H9 (cell line): ENCODE data around the gene NPHS1. TPM values are rescaled to one million over a fixed set of nuclear protein-coding genes. Genes with fewer than 3 reads are reported as not detected.

Experiments used
- DNase-seq: peaks from one replicate; pipeline ENCODE4 v3.0.0-alpha.2; 2017
- H2AFZ ChIP-seq: one replicate; pipeline ENCODE4 v1.6.1; 2013; ENCODE audit warnings: mild to moderate bottlenecking, low read length, control low read depth, moderate library complexity
- H2AK5ac ChIP-seq: 2 replicates; pipeline ENCODE4 v1.6.1; 2013; ENCODE audit warnings: low read length, control low read depth, mixed read lengths; ENCODE audit not compliant: insufficient read length
- H2BK120ac ChIP-seq: one replicate; pipeline ENCODE4 v1.6.1; 2013; ENCODE audit warnings: low read depth, mild to moderate bottlenecking, low read length, control low read depth, inconsistent platforms; ENCODE audit not compliant: poor library complexity, severe bottlenecking
- H2BK12ac ChIP-seq: 2 replicates; pipeline ENCODE4 v1.6.1; 2013; ENCODE audit warnings: low read length, control low read depth, mixed read lengths, low read depth; ENCODE audit not compliant: insufficient read length
- H2BK15ac ChIP-seq: 2 replicates; pipeline ENCODE4 v1.6.1; 2013; ENCODE audit warnings: low read depth, low read length, control low read depth
- H2BK20ac ChIP-seq: one replicate; pipeline ENCODE4 v1.6.1; 2013; ENCODE audit warnings: low read depth, mild to moderate bottlenecking, low read length, control low read depth, inconsistent platforms; ENCODE audit not compliant: poor library complexity, severe bottlenecking
- H2BK5ac ChIP-seq: 2 replicates; pipeline ENCODE4 v1.6.1; 2013; ENCODE audit warnings: low read length, control low read depth, mixed read lengths; ENCODE audit not compliant: insufficient read length
- H3K14ac ChIP-seq: 2 replicates; pipeline ENCODE4 v1.6.1; 2013; ENCODE audit warnings: low read length, control low read depth; ENCODE audit not compliant: insufficient read depth
- H3K18ac ChIP-seq: 2 replicates; pipeline ENCODE4 v1.6.1; 2013; ENCODE audit warnings: low read depth, mild to moderate bottlenecking, mixed read lengths, low read length, control low read depth; ENCODE audit not compliant: insufficient read length
- H3K23ac ChIP-seq: 2 replicates; pipeline ENCODE4 v1.6.1; 2013; ENCODE audit warnings: low read length, control low read depth, mixed read lengths, low read depth; ENCODE audit not compliant: insufficient read length
- H3K23me2 ChIP-seq: 2 replicates; pipeline ENCODE4 v1.6.1; 2013; ENCODE audit warnings: low read depth, mild to moderate bottlenecking, mixed read lengths, low read length, control low read depth; ENCODE audit not compliant: insufficient read length, poor library complexity, severe bottlenecking
- H3K27ac ChIP-seq: 2 replicates; pipeline ENCODE4 v1.5.1; 2013; ENCODE audit warnings: low read length, control low read depth, mixed read lengths, low read depth; ENCODE audit not compliant: insufficient read length
- H3K27me3 ChIP-seq: 2 replicates; pipeline ENCODE4 v1.6.1; 2013; ENCODE audit warnings: low read length, control low read depth, inconsistent platforms; ENCODE audit not compliant: insufficient read depth
- H3K4ac ChIP-seq: 2 replicates; pipeline ENCODE4 v1.6.1; 2013; ENCODE audit warnings: low read depth, mild to moderate bottlenecking, control low read depth, inconsistent platforms, low read length, moderate library complexity
- H3K4me1 ChIP-seq: 2 replicates; pipeline ENCODE4 v1.6.1; 2013; ENCODE audit warnings: low read length, control low read depth, inconsistent platforms; ENCODE audit not compliant: insufficient read depth
- H3K4me2 ChIP-seq: 2 replicates; pipeline ENCODE4 v1.6.1; 2013; ENCODE audit warnings: low read length, control low read depth, mixed read lengths; ENCODE audit not compliant: insufficient read length, insufficient read depth
- H3K56ac ChIP-seq: 2 replicates; pipeline ENCODE4 v1.6.1; 2013; ENCODE audit warnings: low read depth, mild to moderate bottlenecking, mixed read lengths, low read length, control low read depth; ENCODE audit not compliant: insufficient read length
- H3K79me1 ChIP-seq: 2 replicates; pipeline ENCODE4 v1.6.1; 2013; ENCODE audit warnings: low read depth, mild to moderate bottlenecking, moderate library complexity, low read length, control low read depth, inconsistent platforms; ENCODE audit not compliant: insufficient read depth, poor library complexity, severe bottlenecking
- H3K79me2 ChIP-seq: 2 replicates; pipeline ENCODE4 v1.6.1; 2013; ENCODE audit warnings: low read length, control low read depth, inconsistent platforms; ENCODE audit not compliant: insufficient read depth
- H3K9ac ChIP-seq: 2 replicates; pipeline ENCODE4 v1.6.1; 2013; ENCODE audit warnings: low read length, control low read depth, mixed read lengths; ENCODE audit not compliant: insufficient read length; ENCODE audit errors: extremely low read depth
- H3K9me3 ChIP-seq: one replicate; pipeline ENCODE4 v1.6.1; 2013; ENCODE audit warnings: low read depth, low read length, inconsistent platforms; ENCODE audit not compliant: control insufficient read depth
- H3T11ph ChIP-seq: one replicate; pipeline ENCODE4 v1.6.1; 2013; ENCODE audit warnings: mild to moderate bottlenecking, low read length, control low read depth, inconsistent platforms
- H4K20me1 ChIP-seq: one replicate; pipeline ENCODE4 v1.6.1; 2013; ENCODE audit not compliant: control insufficient read depth, insufficient read length, insufficient read depth
- H4K5ac ChIP-seq: 2 replicates; pipeline ENCODE4 v1.6.1; 2013; ENCODE audit warnings: low read depth, mild to moderate bottlenecking, mixed read lengths, low read length, control low read depth; ENCODE audit not compliant: insufficient read length
- H4K8ac ChIP-seq: replicated peaks from 2 replicates; pipeline ENCODE4 v1.6.1; 2013; ENCODE audit warnings: low read length, control low read depth, mixed read lengths, low read depth; ENCODE audit not compliant: insufficient read length
- H4K91ac ChIP-seq: 2 replicates; pipeline ENCODE4 v1.6.1; 2013; ENCODE audit warnings: low read depth, mild to moderate bottlenecking, moderate library complexity, mixed read lengths, low read length, control low read depth; ENCODE audit not compliant: insufficient read length
- H3K27ac Mint-ChIP-seq, 3 experiments: 2 replicates in 2 of 3; 3 replicates in 1 of 3; pipeline ENCODE4 v1.8.0; 2020 to 2021; ENCODE audit warnings: mixed read lengths in 3 of 3, mild to moderate bottlenecking in 1 of 3, moderate library complexity in 1 of 3
- H3K27me3 Mint-ChIP-seq: 2 replicates; pipeline ENCODE4 v1.8.0; 2021; ENCODE audit warnings: low read depth, mild to moderate bottlenecking, moderate library complexity, mixed read lengths
- H3K36me3 Mint-ChIP-seq, 3 experiments: 2 replicates in 2 of 3; 3 replicates in 1 of 3; pipeline ENCODE4 v1.8.0; 2020 to 2021; ENCODE audit warnings: low read depth in 3 of 3, mixed read lengths in 3 of 3; ENCODE audit not compliant: insufficient read depth in 1 of 3
- H3K4me1 Mint-ChIP-seq, 2 experiments: 2 replicates each; pipeline ENCODE4 v1.8.0; 2020; ENCODE audit warnings: mixed read lengths in 2 of 2
- H3K4me3 Mint-ChIP-seq, 2 experiments: 2 replicates in 1 of 2; 3 replicates in 1 of 2; pipeline ENCODE4 v1.8.0; 2020 to 2021; ENCODE audit warnings: mild to moderate bottlenecking in 2 of 2, mixed read lengths in 2 of 2, moderate library complexity in 1 of 2
- H3K9me3 Mint-ChIP-seq, 2 experiments: 2 replicates in 1 of 2; 3 replicates in 1 of 2; pipeline ENCODE4 v1.8.0; 2020; ENCODE audit warnings: mild to moderate bottlenecking in 2 of 2, mixed read lengths in 2 of 2, moderate library complexity in 1 of 2
- CTCF ChIP-seq: fragments of 200-600 bp; sonication (generic); conservative IDR thresholded peaks from 3 replicates; pipeline ENCODE4 v1.8.0; 2021; ENCODE audit warnings: antibody characterized with exemption, mild to moderate bottlenecking
- WGBS: extraction: QIAGEN DNeasy Blood & Tissue Kit; methylation state at CpG from one replicate; pipeline ENCODE4 v1.1.7; 2013; ENCODE audit warnings: missing lambda C conversion rate, low lambda C conversion rate, mixed read lengths; ENCODE audit not compliant: insufficient read length; ENCODE audit errors: extremely low coverage; 5-methylcytosine and 5-hydroxymethylcytosine counted together
- total RNA-seq: library from RNA; stranded (reverse); gene quantifications from 2 replicates; pipeline ENCODE4 v1.2.1, GENCODE V29; 2021

NPHS1 gene
- total RNA-seq, 1 experiment from 2014 or later: 0.83 TPM

- Histone ChIP-seq H3K27ac (no peak overlapping the region), H3K9ac (no peak overlapping the region), H4K5ac (no peak overlapping the region), H3K23ac (no peak overlapping the region), H3K23me2 (peaks cover 9% of the 10 kb centered on the region), H2BK15ac (no peak overlapping the region), H2AK5ac (no peak overlapping the region), H3K18ac (no peak overlapping the region), H2BK5ac (no peak overlapping the region), H3T11ph (no peak overlapping the region), H2BK20ac (no peak overlapping the region), H3K4me1 (0 out of 2 replicates have a peak, but pooled peaks cover 5% of the 10 kb centered on the region), H3K56ac (no peak overlapping the region), H3K4ac (no peak overlapping the region), H4K91ac (no peak overlapping the region), H2AFZ (no peak overlapping the region), H4K8ac (no peak overlapping the region), H2BK12ac (no peak overlapping the region), H3K4me2 (no peak overlapping the region), H3K14ac (no peak overlapping the region), H3K27me3 (peaks cover 8% of the 10 kb centered on the region; the same call in 1 of the 2 replicates), H3K9me3 (no peaks in the 10 kb centered on the region), H3K79me2 (no peaks in the 10 kb centered on the region), H4K20me1 (no peaks in the 10 kb centered on the region), H2BK120ac (no peak overlapping the region), H3K79me1 (no peaks in the 10 kb centered on the region)
- no peak for TF ChIP-seq CTCF
- H3K9me3 Mint-ChIP-seq: no peaks in the 10 kb centered on the region; a peak in 1 of 5 replicates
- H3K4me3 Mint-ChIP-seq: no peak overlapping the region
- H3K4me1 Mint-ChIP-seq: peaks cover 12 to 16% of the 10 kb centered on the region in 2 experiments
- no peak for DNase-seq
- no CpG with 5 or more reads among the region's 5 CpGs for WGBS
- H3K27ac Mint-ChIP-seq: no peak overlapping the region
- peaks cover 91% of the 10 kb centered on the region for H3K27me3 Mint-ChIP-seq
- H3K36me3 Mint-ChIP-seq: peaks cover 3 to 5% (median 4%) of the 10 kb centered on the region in 3 experiments; a peak in 4 of 7 replicates
These were observed 10.7 kb upstream of the NPHS1 start for GRCh38 chr19:35863018-35863417.
